Right kidney (tissue), 9 donors: ENCODE measurements around the gene OR8D4.
"Not testable (repeated sequence)": the region's sequence is repeated elsewhere in the genome, so short reads cannot be mapped to it uniquely, and the experiment has no call there.

ENCODE experiments used
- DNase-seq: peaks from one replicate; pipeline ENCODE4 v3.0.0-alpha.2; 2016
- long read RNA-seq, 8 donors: transcript quantifications; one replicate each; lab custom pipeline, GENCODE V29; 2026

OR8D4 gene
- long read RNA-seq, donor 1: 0 reads
- long read RNA-seq, donor 2: 0 reads
- long read RNA-seq, donor 3: 0 reads
- long read RNA-seq, donor 4: 0 reads
- long read RNA-seq, donor 5: 0 reads
- long read RNA-seq, donor 6: 0 reads
- long read RNA-seq, donor 7: 0 reads
- long read RNA-seq, donor 8: 0 reads

GRCh38 chr11:123901867-123902266, at the start of gene OR8D4:
OR8D4 (plus strand) TSS chr11:123902167; CDS start chr11:123906432, 4,265 bp downstream.
- DNase-seq: no peak

GRCh38 chr11:123852321-123852720, 49.6 kb upstream of the OR8D4 start:
- DNase-seq: no peak

GRCh38 chr11:123853038-123853437, 48.9 kb upstream of the OR8D4 start:
- no peak for DNase-seq

GRCh38 chr11:123856444-123856843, 45.5 kb upstream of the OR8D4 start:
- DNase-seq: no peak

GRCh38 chr11:123859731-123860130, 42.2 kb upstream of the OR8D4 start:
- DNase-seq: no peak

GRCh38 chr11:123865293-123865692, 36.7 kb upstream of the OR8D4 start:
- not testable (repeated sequence) for DNase-seq

GRCh38 chr11:123867795-123868194, 34.2 kb upstream of the OR8D4 start:
- DNase-seq: not testable (repeated sequence)

DNA sequence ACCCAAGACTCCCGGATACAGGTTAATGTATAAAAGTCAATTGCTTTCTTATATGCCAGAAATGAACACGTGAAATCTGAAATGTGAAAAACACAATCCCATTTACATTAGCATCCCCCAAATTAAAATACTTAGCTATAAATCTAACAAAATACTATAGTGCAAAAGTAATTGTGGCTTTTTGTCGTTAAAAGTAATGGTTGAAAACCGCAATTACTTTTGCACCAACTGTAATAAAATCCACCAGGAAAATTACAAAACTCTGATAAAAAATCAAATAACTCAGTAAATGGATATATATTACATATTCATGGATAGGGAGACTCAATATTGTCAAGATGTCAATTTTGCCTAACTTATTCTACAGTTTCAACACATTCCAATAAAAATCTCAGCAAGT, 21.1 kb upstream of the OR8D4 start:
- no peak for DNase-seq

- no peak for DNase-seq
Observed at GRCh38 chr11:123885570-123885969, 16.4 kb upstream of the OR8D4 start, which contains the start of gene TMEM225. TMEM225 (minus strand) TSS chr11:123885670; CDS start chr11:123885425, 245 bp downstream.

- DNase-seq: no peak
Observed at GRCh38 chr11:123892031-123892430, 9.9 kb upstream of the OR8D4 start.

- no peak for DNase-seq
Observed at GRCh38 chr11:123899792-123900191, 2.2 kb upstream of the OR8D4 start.

- DNase-seq: no peak
Observed at GRCh38 chr11:123903932-123904331, 2.0 kb downstream of the OR8D4 start.

DNA sequence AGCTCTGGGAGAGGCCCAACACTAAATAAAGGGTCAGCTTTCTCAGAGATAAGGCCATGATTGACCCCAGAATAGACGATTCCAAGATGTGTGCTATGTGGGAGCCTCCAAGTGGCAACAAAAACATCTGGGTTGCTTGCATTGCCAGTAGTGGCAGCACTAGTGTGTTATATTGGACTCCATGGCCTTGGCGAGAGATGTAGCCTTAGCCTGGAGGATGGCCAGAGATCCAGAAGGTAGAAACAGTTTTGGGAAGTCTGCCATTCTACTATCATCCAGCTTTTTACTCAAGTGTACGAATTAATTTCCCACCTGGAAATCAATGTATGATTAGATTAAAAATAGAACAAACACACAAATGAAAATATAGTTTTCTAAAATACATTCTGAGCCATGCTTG, 3.0 kb downstream of the OR8D4 start:
- DNase-seq: no peak

DNA sequence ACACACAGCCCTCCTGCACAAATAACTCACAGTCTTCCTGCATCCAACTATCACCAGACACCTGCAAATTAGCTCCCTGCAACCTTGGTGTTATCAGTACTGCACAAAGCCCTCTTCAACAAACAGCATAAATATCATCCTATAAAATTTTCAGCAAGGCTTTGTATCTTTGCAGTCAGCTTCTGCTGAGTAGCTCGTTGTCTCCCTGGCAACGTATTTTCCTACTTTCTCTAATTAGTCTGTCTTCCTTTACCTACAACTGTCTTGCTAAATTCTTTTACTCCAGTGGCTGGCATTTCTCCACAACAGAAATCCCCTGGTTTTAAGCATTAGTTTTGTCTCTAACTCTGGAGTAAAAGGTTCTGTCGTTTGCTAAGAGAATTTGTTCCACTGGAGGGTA, 3.9 kb downstream of the OR8D4 start:
- no peak for DNase-seq

DNA sequence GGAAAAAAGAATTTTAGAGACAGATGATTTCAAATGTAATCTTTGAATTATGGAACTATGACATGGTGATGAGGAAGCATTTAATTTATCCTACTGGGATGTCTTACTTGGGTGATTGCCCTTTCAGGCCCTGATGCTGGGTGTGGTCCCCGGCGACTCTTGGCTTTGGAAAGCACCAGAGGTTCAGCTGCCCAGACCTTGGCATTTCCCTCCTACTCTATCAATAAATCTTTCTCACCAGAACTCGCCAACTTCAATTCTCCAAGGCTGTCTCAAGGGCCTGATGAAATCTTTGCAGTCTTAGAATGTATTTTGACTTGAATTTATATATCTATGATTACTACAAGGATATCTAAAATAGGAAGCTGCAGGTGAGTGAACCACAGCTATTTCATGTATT, 19.0 kb downstream of the OR8D4 start:
- DNase-seq: no peak

- DNase-seq: no peak
Observed at GRCh38 chr11:123924027-123924426, 22.1 kb downstream of the OR8D4 start.

DNA sequence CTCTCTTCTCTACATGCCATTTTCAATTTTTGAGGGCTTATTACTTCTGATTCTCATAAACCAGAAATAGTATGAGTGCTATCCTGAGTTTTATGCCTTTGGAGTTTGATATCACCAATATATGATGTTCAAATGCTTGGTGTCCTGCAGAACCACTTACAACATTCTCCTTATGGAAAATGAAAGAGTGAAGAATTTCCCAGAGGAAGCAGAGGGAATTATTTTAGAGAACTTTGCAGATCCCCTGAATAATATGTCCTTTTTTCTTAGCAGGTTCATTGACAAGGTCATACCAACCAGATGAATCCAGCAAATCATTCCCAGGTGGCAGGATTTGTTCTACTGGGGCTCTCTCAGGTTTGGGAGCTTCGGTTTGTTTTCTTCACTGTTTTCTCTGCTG, 37.4 kb downstream of the OR8D4 start, which contains the start of gene OR4D5:
Gene OR4D5 (plus strand): TSS at position 301 of the 400 bp plus-strand sequence. CDS start 0 bp downstream, at position 301.
- DNase-seq: no peak

DNA sequence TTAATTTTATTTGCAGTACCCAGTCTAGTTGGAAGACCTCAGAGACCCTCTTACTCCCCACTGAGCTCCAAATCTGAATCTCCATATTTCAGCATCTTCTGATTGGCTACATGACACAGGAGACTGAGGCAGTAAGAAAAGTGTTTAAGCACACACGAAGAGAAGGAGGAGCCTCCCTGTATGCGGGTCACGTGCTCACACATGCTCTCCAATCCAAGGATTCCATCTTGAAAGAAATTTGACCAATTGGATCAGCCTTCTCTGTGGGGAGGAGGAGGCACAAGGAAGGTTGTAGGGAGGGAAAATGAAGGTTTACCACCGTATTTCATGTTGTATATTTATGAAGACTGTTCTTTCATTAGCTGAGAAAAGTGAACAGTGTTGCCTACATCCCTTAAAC, 40.4 kb downstream of the OR8D4 start:
- no peak for DNase-seq

GRCh38 chr11:123943738-123944137, 41.8 kb downstream of the OR8D4 start, which contains the start of gene OR6T1:
OR6T1 (minus strand) TSS chr11:123943838; CDS start chr11:123943838, 0 bp downstream.
- no peak for DNase-seq

GRCh38 chr11:123945132-123945531, 43.2 kb downstream of the OR8D4 start:
- DNase-seq: no peak

DNA sequence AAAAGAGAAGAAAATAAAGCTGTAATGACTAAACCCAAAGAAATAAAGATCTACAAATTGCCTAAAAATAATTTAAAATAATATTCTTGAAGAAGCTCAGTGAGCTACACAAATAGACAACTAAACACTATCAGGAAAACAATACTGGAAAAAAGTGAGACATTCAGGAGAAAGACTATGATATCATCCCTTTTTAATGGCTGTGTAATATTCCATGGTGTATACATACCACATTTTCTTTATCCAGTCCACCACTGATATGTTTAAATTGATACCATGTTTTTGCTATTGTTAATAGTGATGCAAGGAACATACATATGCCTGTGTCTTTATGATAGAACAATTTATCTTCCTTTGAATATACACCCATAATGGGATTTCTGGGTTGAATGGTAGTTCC, 54.8 kb downstream of the OR8D4 start:
- DNase-seq: no peak
